ENCODE measurements around the gene UBL3. TPM values are rescaled to one million over a fixed set of nuclear protein-coding genes. Genes with fewer than 3 reads are reported as not detected.

The UBL3 gene
- total RNA-seq, 1 donor from 2014 or later: 15.5 TPM

GRCh38 chr13:29816715-29817114 lies 33.7 kb downstream of the UBL3 start:
- intact Hi-C loops (cut with micrococcal nuclease): no loop called here

- intact Hi-C loops (cut with micrococcal nuclease): no loop called here
Measured at GRCh38 chr13:29815336-29815735, 35.1 kb downstream of the UBL3 start.

GRCh38 chr13:29810898-29811297 lies 39.5 kb downstream of the UBL3 start:
- intact Hi-C loops (cut with micrococcal nuclease): no loop called here

- intact Hi-C loops (cut with micrococcal nuclease): no loop called here
Measured at GRCh38 chr13:29810145-29810742, 40.2 kb downstream of the UBL3 start.

- intact Hi-C loops (cut with micrococcal nuclease): no loop called here
Measured at GRCh38 chr13:29808264-29808663, 42.2 kb downstream of the UBL3 start.

GRCh38 chr13:29805994-29806979 lies 44.1 kb downstream of the UBL3 start:
- intact Hi-C loops (cut with micrococcal nuclease): no loop called here

GRCh38 chr13:29803221-29803620 lies 47.2 kb downstream of the UBL3 start:
- intact Hi-C loops (cut with micrococcal nuclease): no loop called here

GRCh38 chr13:29802621-29803020 lies 47.8 kb downstream of the UBL3 start:
- intact Hi-C loops (cut with micrococcal nuclease): no loop called here

- intact Hi-C loops (cut with micrococcal nuclease): no loop called here
Measured at GRCh38 chr13:29801737-29802305, 48.6 kb downstream of the UBL3 start.

- intact Hi-C loops (cut with micrococcal nuclease): no loop called here
Measured at GRCh38 chr13:29801102-29801501, 49.3 kb downstream of the UBL3 start.

- intact Hi-C loops (cut with micrococcal nuclease): no loop called here
Measured at GRCh38 chr13:29800687-29801086, 49.7 kb downstream of the UBL3 start.

GRCh38 chr13:29799041-29799440 lies 51.4 kb downstream of the UBL3 start:
- intact Hi-C loops (cut with micrococcal nuclease): no loop called here

GRCh38 chr13:29791997-29792780 lies 58.2 kb downstream of the UBL3 start:
- intact Hi-C loops (cut with micrococcal nuclease): no loop called here

- intact Hi-C loops (cut with micrococcal nuclease): no loop called here
Measured at GRCh38 chr13:29791508-29791907, 58.9 kb downstream of the UBL3 start.

GRCh38 chr13:29786698-29787097 lies 63.7 kb downstream of the UBL3 start:
- intact Hi-C loops (cut with micrococcal nuclease): no loop called here

- intact Hi-C loops (cut with micrococcal nuclease): no loop called here
Measured at GRCh38 chr13:29785978-29786377, 64.4 kb downstream of the UBL3 start.

GRCh38 chr13:29782798-29783197 lies 67.6 kb downstream of the UBL3 start:
- intact Hi-C loops (cut with micrococcal nuclease): no loop called here

GRCh38 chr13:29774830-29775229 lies 75.6 kb downstream of the UBL3 start:
- intact Hi-C loops (cut with micrococcal nuclease): loop anchor here (5.0 kb wide), 1 partner anchor 162 kb away; no protein-coding TSS in a partner anchor

GRCh38 chr13:29771247-29771646 lies 79.2 kb downstream of the UBL3 start:
- intact Hi-C loops (cut with micrococcal nuclease): loop anchor here (1.0 to 5.0 kb wide), 5 partner anchors 74 to 1094 kb away; no protein-coding TSS in a partner anchor

- intact Hi-C loops (cut with micrococcal nuclease): no loop called here
Measured at GRCh38 chr13:29767006-29767405, 83.4 kb downstream of the UBL3 start.

- intact Hi-C loops (cut with micrococcal nuclease): no loop called here
Measured at GRCh38 chr13:29763436-29764180, 86.8 kb downstream of the UBL3 start.

All from T-helper 1 cell treated with Interleukin-12 subunit alpha and Interleukin-12 subunit beta and Interleukin-4 antibody, amounts not matched to agents 30 ng/mL and 1 ng/mL, for 36 hours (primary cell).